Activated T-cell treated with anti-CD3 and anti-CD28 coated beads, Interleukin-2, amount 50 U/mL, for 1 hour (primary cell): ENCODE data around the gene LDLRAD3.
"Not testable (repeated sequence)": the region's sequence is repeated elsewhere in the genome, so short reads cannot be mapped to it uniquely, and the experiment has no call there.

Experiments used
- DNase-seq: peaks from one replicate; pipeline ENCODE4 v3.0.0-alpha.2; 2020

Gene LDLRAD3

GRCh38 chr11:36189735-36190134 lies 245.9 kb downstream of the LDLRAD3 start:
- not testable (repeated sequence) for DNase-seq

- no peak for DNase-seq
These were observed 248.1 kb downstream of the LDLRAD3 start for GRCh38 chr11:36191941-36192340.

- no peak for DNase-seq
These were observed 248.8 kb downstream of the LDLRAD3 start for GRCh38 chr11:36192425-36193289.

GRCh38 chr11:36193290-36193619 lies 249.4 kb downstream of the LDLRAD3 start:
- DNase-seq: no peak

GRCh38 chr11:36193721-36194120 lies 249.9 kb downstream of the LDLRAD3 start:
- no peak for DNase-seq

GRCh38 chr11:36195496-36196354 lies 251.9 kb downstream of the LDLRAD3 start:
- DNase-seq: no peak

GRCh38 chr11:36196411-36196998 lies 252.6 kb downstream of the LDLRAD3 start:
- no peak for DNase-seq

GRCh38 chr11:36201411-36201810 lies 257.5 kb downstream of the LDLRAD3 start:
- DNase-seq: no peak

- no peak for DNase-seq
These were observed 261.7 kb downstream of the LDLRAD3 start for GRCh38 chr11:36205536-36205935.

GRCh38 chr11:36210529-36210928 lies 266.7 kb downstream of the LDLRAD3 start:
- no peak for DNase-seq

- DNase-seq: no peak
These were observed 268.0 kb downstream of the LDLRAD3 start for GRCh38 chr11:36211761-36212430.

GRCh38 chr11:36212564-36213392 lies 268.9 kb downstream of the LDLRAD3 start:
- no peak for DNase-seq

GRCh38 chr11:36213393-36213840 lies 269.6 kb downstream of the LDLRAD3 start:
- DNase-seq: no peak

GRCh38 chr11:36214480-36214879 lies 270.6 kb downstream of the LDLRAD3 start:
- DNase-seq: no peak

- no peak for DNase-seq
These were observed 271.3 kb downstream of the LDLRAD3 start for GRCh38 chr11:36214976-36215692.

GRCh38 chr11:36215693-36216060 lies 271.8 kb downstream of the LDLRAD3 start:
- no peak for DNase-seq

- DNase-seq: no peak
These were observed 272.3 kb downstream of the LDLRAD3 start for GRCh38 chr11:36216061-36216615.

GRCh38 chr11:36218283-36218921 lies 274.5 kb downstream of the LDLRAD3 start:
- no peak for DNase-seq

- DNase-seq: no peak
These were observed 276.1 kb downstream of the LDLRAD3 start for GRCh38 chr11:36219996-36220395.

- DNase-seq: no peak
These were observed 279.2 kb downstream of the LDLRAD3 start for GRCh38 chr11:36222831-36223635.
